GM13976 (cell line): ENCODE data around the gene RNPEPL1.

ENCODE experiments used
- DNase-seq: peaks from one replicate; pipeline ENCODE4 v3.0.0; 2012; ENCODE audit warnings: low spot score
- in situ Hi-C: fragments of 300-500 bp; cut with MboI; formaldehyde crosslinking; loops from one replicate; pipeline ENCODE4 v1.12.0; 2022; ENCODE audit warnings: low sequenced_read_pairs, mixed read lengths, inconsistent platforms; ENCODE audit not compliant: unreplicated experiment
- TF ChIP-seq, protein P1 (sequence below): IDR thresholded peaks from 2 replicates; pipeline ENCODE4 v1.5.1; 2012; ENCODE audit warnings: borderline replicate concordance, mild to moderate bottlenecking; ENCODE audit not compliant: insufficient read depth; ENCODE audit errors: extremely low read depth, missing control alignments, control extremely low read depth

Gene RNPEPL1

DNA sequence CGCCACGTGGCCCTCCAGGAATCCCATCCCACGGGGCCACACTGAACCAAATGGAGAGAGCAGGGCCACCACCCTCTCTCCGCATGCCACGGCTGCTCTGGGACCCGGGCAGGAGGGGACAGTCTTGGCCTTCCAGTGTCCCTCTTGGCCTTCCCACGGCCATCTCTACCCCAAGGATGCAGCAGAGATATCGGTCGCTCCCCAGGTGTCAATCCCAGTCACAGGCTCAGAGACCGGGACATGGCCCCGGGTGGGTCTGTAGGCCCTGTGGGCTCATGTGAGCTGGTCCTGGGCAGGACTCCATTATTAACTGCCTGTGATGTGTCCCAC is 33.5 kb downstream of the RNPEPL1 start:
- DNase-seq: no peak
- TF ChIP-seq, protein P1, sequence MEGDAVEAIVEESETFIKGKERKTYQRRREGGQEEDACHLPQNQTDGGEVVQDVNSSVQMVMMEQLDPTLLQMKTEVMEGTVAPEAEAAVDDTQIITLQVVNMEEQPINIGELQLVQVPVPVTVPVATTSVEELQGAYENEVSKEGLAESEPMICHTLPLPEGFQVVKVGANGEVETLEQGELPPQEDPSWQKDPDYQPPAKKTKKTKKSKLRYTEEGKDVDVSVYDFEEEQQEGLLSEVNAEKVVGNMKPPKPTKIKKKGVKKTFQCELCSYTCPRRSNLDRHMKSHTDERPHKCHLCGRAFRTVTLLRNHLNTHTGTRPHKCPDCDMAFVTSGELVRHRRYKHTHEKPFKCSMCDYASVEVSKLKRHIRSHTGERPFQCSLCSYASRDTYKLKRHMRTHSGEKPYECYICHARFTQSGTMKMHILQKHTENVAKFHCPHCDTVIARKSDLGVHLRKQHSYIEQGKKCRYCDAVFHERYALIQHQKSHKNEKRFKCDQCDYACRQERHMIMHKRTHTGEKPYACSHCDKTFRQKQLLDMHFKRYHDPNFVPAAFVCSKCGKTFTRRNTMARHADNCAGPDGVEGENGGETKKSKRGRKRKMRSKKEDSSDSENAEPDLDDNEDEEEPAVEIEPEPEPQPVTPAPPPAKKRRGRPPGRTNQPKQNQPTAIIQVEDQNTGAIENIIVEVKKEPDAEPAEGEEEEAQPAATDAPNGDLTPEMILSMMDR: no peak
- in situ Hi-C loops: no loop called here

DNA sequence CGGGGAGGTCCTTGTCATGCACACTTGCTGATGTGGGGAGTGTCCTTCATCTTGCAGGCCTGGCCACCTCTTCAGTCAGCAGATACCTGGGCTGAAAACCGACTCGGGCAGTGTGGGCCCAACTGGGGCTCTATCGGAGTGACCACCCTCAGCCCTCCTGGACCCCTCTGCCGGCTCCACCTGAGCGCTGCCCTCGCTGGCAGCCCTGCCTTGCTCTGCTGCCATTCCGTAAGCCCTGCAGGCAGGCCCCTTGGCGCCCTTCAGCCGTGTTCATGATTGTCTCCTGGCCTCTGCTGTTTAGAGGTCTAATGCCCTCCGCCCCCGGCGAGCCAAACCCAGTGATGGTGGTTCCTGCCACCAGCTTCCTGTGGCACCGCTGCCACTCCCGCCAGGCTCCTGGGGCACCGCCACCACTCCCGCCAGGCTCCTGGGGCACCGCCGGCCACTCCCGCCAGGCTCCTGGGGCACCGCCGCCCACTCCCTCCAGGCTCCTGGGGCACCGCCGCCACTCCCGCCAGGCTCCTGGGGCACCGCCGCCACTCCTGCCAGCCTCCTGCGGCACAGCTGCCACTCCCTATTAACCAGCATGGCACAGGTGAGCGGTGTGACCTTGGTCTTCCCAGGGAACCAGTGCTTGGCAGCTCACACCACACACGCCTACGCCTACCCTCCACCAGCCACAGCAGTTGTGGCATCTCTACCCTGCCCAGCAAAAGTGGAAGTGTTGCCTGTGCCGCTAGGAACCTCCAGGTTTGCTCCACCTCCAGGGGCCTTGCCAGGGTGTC is 34.2 kb downstream of the RNPEPL1 start:
- no peak for DNase-seq
- in situ Hi-C loops: no loop called here
- TF ChIP-seq, protein P1: no peak

DNA sequence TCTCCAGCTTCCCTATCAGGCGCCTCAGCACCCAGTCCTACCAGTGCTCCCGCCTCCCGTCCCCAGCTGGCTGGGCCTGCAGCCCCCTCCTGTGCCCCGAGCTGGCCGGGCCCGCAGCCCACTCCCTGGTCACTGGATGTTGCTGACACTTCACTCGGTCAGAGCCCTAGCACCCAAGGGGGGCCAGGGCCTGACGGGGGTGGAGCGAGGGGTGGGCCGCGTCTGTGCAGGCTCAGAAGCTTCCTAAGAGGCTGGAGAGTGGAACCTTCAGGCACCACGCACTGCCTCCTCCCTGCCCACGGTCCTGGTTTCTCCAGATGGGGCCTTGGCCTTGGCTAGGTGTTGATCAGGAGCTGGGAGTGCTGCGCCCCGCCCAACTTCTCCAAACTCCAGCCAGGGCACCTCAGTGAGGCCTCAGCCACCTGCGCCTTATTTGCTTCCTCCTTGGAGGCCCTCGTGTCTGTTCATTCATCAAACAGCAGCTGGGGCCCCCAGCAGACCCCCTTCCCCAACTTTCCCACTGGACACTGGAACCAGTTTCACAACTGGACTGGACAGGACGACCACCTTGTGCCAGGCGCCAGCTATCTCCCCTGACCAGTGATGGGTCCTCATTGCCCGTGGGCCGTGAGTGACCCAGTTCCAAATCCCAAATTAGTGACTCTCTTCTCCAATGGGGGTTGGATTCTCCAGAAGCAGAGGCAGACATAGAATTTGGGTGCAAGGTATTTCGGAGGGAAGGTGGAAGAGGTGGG is 35.0 kb downstream of the RNPEPL1 start:
- in situ Hi-C loops: no loop called here
- TF ChIP-seq, protein P1: no peak
- no peak for DNase-seq

DNA sequence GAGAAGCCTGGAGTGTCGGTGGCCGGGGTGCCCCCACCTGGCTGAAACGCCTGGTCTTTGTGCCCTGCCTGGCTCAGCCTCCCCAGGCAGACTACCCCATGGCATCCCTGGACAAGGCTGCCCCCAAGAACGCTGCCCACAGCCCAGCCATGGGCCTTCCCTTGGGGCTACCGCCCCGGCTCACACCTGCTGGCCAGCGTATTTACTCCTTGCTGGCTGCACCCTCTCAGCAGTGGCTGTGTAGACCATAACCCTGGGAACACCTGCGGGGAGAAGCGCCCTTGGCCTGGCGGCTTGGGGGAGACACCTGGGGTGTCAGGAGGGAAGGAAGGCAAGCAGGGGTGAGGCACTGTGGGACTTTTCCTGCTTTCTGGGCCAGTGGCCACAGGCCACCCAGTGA is 35.6 kb downstream of the RNPEPL1 start:
- in situ Hi-C loops: no loop called here
- TF ChIP-seq, protein P1: no peak
- DNase-seq: no peak

DNA sequence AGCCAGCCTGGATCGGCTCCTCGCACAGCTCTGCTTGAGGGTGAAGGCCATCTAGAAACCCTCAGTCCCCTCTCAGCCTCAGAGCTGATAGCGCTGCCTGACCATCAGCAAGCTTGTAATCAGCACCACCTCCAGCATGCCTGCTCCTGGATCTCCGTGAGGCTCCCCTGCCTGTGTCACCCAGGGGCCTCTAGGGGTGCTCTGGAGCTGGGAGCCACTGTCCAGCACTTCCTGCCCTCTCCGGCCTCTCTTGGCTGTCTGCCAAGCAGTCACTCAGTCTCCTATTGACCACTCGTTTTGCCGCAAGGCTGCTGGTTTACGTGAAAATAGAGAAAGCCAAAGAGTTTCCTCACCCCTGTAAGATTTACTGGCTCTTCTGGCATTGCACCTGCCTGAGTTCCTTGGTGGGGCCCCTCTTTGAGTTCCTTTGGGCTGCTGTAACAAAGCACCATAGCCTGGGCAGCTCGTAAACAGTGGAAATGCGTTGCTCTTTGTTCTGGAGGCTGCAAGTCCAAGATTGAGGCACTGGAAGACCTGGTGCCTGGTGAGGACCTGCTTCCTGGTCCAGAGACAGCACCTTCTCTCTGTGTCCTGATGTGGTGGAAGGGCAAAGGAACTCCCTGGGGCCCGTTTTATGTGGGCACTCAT is 36.1 kb downstream of the RNPEPL1 start:
- DNase-seq: peak; percentile 69
- TF ChIP-seq, protein P1: no peak
- in situ Hi-C loops: no loop called here

DNA sequence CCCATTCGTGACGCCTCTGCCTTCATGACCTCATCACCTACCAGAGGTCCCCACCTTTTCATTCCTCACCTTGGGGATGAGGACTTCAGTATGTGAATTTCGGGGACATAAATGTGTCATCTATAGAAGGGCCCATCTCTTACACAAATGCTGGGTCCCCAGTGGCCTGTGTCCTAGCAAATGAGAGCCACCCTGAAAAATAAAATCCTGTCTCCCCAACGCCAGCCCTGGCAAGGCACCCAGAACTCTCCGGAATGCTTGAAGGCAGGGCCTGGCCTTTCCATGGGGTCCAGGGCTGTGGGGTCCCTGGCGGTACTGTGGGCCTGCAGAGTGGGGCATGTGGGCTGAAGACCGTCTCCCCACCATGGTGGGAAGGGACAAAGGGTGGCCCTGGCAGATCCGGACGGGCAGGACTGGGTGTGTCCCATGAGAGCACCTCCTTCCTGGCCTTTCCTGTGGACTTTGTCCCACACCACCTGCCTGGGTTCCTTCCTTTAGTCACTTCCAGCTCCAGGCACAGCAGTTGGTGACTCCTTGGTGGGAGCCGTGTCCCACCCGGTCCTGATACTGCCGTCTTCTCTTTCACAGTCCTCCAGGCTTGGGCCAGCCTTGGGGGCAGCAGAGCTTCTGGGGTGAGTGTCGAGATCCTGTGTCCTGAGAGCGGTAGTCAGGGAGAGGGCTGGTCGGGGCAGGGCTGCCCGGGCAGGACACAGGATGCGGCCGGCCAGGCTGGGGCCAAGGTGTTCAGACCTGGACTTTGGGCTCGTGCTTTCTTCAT is 36.8 kb downstream of the RNPEPL1 start:
- TF ChIP-seq, protein P1: no peak
- DNase-seq: no peak
- in situ Hi-C loops: no loop called here
